ENCODE data around the gene KATNB1.
"Not testable (repeated sequence)": the region's sequence is repeated elsewhere in the genome, so short reads cannot be mapped to it uniquely, and the experiment has no call there.

KATNB1 gene

GRCh38 chr16:57725151-57725550 lies 10.4 kb upstream of the KATNB1 start:
- in situ Hi-C loops (cut with MboI; ENCODE audit: low sequenced_read_pairs): no loop called here

GRCh38 chr16:57725554-57725953 lies 10.0 kb upstream of the KATNB1 start:
- in situ Hi-C loops (cut with MboI; ENCODE audit: low sequenced_read_pairs): no loop called here

GRCh38 chr16:57725976-57726375 lies 9.6 kb upstream of the KATNB1 start:
- in situ Hi-C loops (cut with MboI; ENCODE audit: low sequenced_read_pairs): no loop called here

GRCh38 chr16:57726433-57726947 lies 9.1 kb upstream of the KATNB1 start:
- in situ Hi-C loops (cut with MboI; ENCODE audit: low sequenced_read_pairs): no loop called here

- in situ Hi-C loops (cut with MboI; ENCODE audit: low sequenced_read_pairs): no loop called here
These were observed 8.0 kb upstream of the KATNB1 start for GRCh38 chr16:57727610-57728009.

- in situ Hi-C loops (cut with MboI; ENCODE audit: low sequenced_read_pairs): no loop called here
These were observed 7.0 kb upstream of the KATNB1 start for GRCh38 chr16:57728336-57729181.

GRCh38 chr16:57729182-57729484 lies 6.4 kb upstream of the KATNB1 start:
- in situ Hi-C loops (cut with MboI; ENCODE audit: low sequenced_read_pairs): no loop called here

- in situ Hi-C loops (cut with MboI; ENCODE audit: low sequenced_read_pairs): not testable (repeated sequence)
These were observed 5.7 kb upstream of the KATNB1 start for GRCh38 chr16:57729852-57730251.

GRCh38 chr16:57730771-57731730 lies 4.5 kb upstream of the KATNB1 start:
- in situ Hi-C loops (cut with MboI; ENCODE audit: low sequenced_read_pairs): no loop called here

GRCh38 chr16:57732037-57732436 lies 3.5 kb upstream of the KATNB1 start:
- in situ Hi-C loops (cut with MboI; ENCODE audit: low sequenced_read_pairs): no loop called here

GRCh38 chr16:57732714-57733113 lies 2.9 kb upstream of the KATNB1 start:
- in situ Hi-C loops (cut with MboI; ENCODE audit: low sequenced_read_pairs): no loop called here

GRCh38 chr16:57734308-57734924 lies 1.2 kb upstream of the KATNB1 start:
- in situ Hi-C loops (cut with MboI; ENCODE audit: low sequenced_read_pairs): no loop called here

- in situ Hi-C loops (cut with MboI; ENCODE audit: low sequenced_read_pairs): no loop called here
These were observed 430 bp upstream of the KATNB1 start for GRCh38 chr16:57734925-57735754.

GRCh38 chr16:57736419-57737351 lies 1.1 kb downstream of the KATNB1 start:
- in situ Hi-C loops (cut with MboI; ENCODE audit: low sequenced_read_pairs): no loop called here

- in situ Hi-C loops (cut with MboI; ENCODE audit: low sequenced_read_pairs): no loop called here
These were observed 3.3 kb downstream of the KATNB1 start for GRCh38 chr16:57738844-57739243.

- in situ Hi-C loops (cut with MboI; ENCODE audit: low sequenced_read_pairs): no loop called here
These were observed 4.3 kb downstream of the KATNB1 start for GRCh38 chr16:57739756-57740422.

- in situ Hi-C loops (cut with MboI; ENCODE audit: low sequenced_read_pairs): no loop called here
These were observed 5.0 kb downstream of the KATNB1 start for GRCh38 chr16:57740423-57741071.

GRCh38 chr16:57741660-57742191 lies 6.2 kb downstream of the KATNB1 start:
- in situ Hi-C loops (cut with MboI; ENCODE audit: low sequenced_read_pairs): no loop called here

All from HL-60/S4 treated with phorbol 12-myristate 13-acetate at 8.2 ng/mL for 4 days and 3 days (cell line).